A549 (cell line): ENCODE measurements around the gene NEUROD4.

ENCODE experiments used
- E2F6 ChIP-seq: IDR thresholded peaks from 2 replicates; pipeline ENCODE4 v1.6.1; 2012; ENCODE audit warnings: low read depth, borderline replicate concordance
- EP300 ChIP-seq, 2 experiments: fragments of >200 bp; sonication (Bioruptor Twin); formaldehyde crosslinking; IDR thresholded peaks; 2 replicates in 1 of 2; 3 replicates in 1 of 2; pipeline ENCODE4 v1.6.1; 2016 to 2017
- HDAC2 ChIP-seq: fragments of 200-600 bp; sonication (generic); IDR thresholded peaks from 2 replicates; pipeline ENCODE4 v1.6.1; 2016
- JUN ChIP-seq, 2 experiments: fragments of >200 bp; sonication (Bioruptor Twin); formaldehyde crosslinking; IDR thresholded peaks; 2 replicates in 1 of 2; 3 replicates in 1 of 2; pipeline ENCODE4 v1.6.1; 2016 to 2017
- NR3C1 ChIP-seq: fragments of >200 bp; sonication (Bioruptor Twin); formaldehyde crosslinking; IDR thresholded peaks from 3 replicates; pipeline ENCODE4 v1.6.1; 2017
- RAD21 ChIP-seq, 2 experiments: fragments of >200 bp in 1 of 2; sonication (Bioruptor Twin) in 1 of 2; formaldehyde crosslinking in 1 of 2; IDR thresholded peaks in 1 of 2; conservative IDR thresholded peaks in 1 of 2; 2 replicates in 1 of 2; 3 replicates in 1 of 2; pipeline ENCODE4 v1.6.1; 2012 to 2018; ENCODE audit warnings: inconsistent platforms in 1 of 2
- RFX5 ChIP-seq: fragments of 450-650 bp; IDR thresholded peaks from 2 replicates; pipeline ENCODE4 v1.7.1; 2014; ENCODE audit warnings: antibody characterized with exemption, mild to moderate bottlenecking, moderate library complexity
- RNF2 ChIP-seq: fragments of 200-600 bp; sonication (generic); IDR thresholded peaks from 2 replicates; pipeline ENCODE4 v1.6.1; 2016; ENCODE audit warnings: low read depth, mild to moderate bottlenecking, antibody characterized with exemption, moderate library complexity, borderline replicate concordance
- ZNF302 ChIP-seq: fragments of 250-450 bp; sonication (Bioruptor Pico); IDR thresholded peaks from 2 replicates; pipeline ENCODE4 v1.9.0; 2021; ENCODE audit warnings: inconsistent platforms, mild to moderate bottlenecking, moderate library complexity
- TF ChIP-seq, protein P1 (sequence below): fragments of >200 bp; sonication (Bioruptor Twin); formaldehyde crosslinking; IDR thresholded peaks from 3 replicates; pipeline ENCODE4 v1.5.1; 2016

DNA sequence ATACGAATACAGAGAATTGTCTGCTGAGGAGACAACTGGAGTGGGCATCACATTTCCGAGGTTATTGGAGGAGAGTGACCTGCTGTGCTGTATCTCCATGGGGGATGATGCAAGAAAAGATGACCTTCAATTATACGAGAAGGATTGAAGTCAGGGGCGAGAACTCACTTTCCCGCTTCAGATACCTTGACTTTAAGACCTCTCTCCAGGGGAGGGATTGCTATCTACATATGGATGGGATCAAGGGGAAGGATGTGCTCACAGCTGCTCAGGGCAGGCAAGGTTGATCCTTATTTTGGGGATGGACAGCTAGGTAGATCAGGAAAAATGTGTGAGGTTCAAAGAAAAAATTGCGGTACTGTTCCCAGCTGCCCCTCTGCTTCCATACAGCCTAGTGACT lies 24.4 kb downstream of the NEUROD4 start:
- TF ChIP-seq E2F6 (no peak), RNF2 (no peak), NR3C1 (no peak), RAD21 (conservative IDR thresholded peaks at IDR 0.05 in 1 of 2, IDR thresholded peaks at IDR 0.05 in 1 of 2) (no peak), HDAC2 (no peak), EP300 (IDR thresholded peaks at IDR 0.05) (no peak), RFX5 (no peak), ZNF302 (CRISPR knock-in tag) (no peak), JUN (IDR thresholded peaks at IDR 0.05) (no peak)
- TF ChIP-seq, protein P1, sequence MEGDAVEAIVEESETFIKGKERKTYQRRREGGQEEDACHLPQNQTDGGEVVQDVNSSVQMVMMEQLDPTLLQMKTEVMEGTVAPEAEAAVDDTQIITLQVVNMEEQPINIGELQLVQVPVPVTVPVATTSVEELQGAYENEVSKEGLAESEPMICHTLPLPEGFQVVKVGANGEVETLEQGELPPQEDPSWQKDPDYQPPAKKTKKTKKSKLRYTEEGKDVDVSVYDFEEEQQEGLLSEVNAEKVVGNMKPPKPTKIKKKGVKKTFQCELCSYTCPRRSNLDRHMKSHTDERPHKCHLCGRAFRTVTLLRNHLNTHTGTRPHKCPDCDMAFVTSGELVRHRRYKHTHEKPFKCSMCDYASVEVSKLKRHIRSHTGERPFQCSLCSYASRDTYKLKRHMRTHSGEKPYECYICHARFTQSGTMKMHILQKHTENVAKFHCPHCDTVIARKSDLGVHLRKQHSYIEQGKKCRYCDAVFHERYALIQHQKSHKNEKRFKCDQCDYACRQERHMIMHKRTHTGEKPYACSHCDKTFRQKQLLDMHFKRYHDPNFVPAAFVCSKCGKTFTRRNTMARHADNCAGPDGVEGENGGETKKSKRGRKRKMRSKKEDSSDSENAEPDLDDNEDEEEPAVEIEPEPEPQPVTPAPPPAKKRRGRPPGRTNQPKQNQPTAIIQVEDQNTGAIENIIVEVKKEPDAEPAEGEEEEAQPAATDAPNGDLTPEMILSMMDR: no peak
